HL-60 (cell line): ENCODE data around the gene PROM2.

Experiments used
- DNase-seq, 2 experiments: peaks; one replicate each; pipeline ENCODE4 v3.0.0-alpha.2; 2010 to 2020; ENCODE audit warnings: low read depth in 1 of 2, low spot score in 1 of 2
- H3K27ac ChIP-seq: fragments of 250-450 bp; sonication (Bioruptor Pico); replicated peaks from 2 replicates; pipeline ENCODE4 v1.5.1; 2020; ENCODE audit warnings: mild to moderate bottlenecking, moderate library complexity
- H3K27me3 ChIP-seq: fragments of 250-450 bp; sonication (Bioruptor Pico); 2 replicates; pipeline ENCODE4 v1.5.1; 2021; ENCODE audit warnings: mild to moderate bottlenecking, moderate library complexity; ENCODE audit not compliant: insufficient read depth, poor library complexity, severe bottlenecking
- H3K4me3 ChIP-seq: replicated peaks from 2 replicates; pipeline ENCODE4 v1.5.1; 2011; ENCODE audit warnings: mild to moderate bottlenecking, control low read depth, low read length; ENCODE audit not compliant: insufficient read depth
- GABPA ChIP-seq: IDR thresholded peaks from 2 replicates; pipeline ENCODE4 v1.6.1; 2012; ENCODE audit warnings: low read depth
- POLR2AphosphoS5 ChIP-seq: IDR thresholded peaks from 2 replicates; pipeline ENCODE4 v1.6.1; 2012; ENCODE audit warnings: low read depth
- SPI1 ChIP-seq: IDR thresholded peaks from 2 replicates; pipeline ENCODE4 v1.6.1; 2012; ENCODE audit warnings: low read depth, mild to moderate bottlenecking, borderline replicate concordance
- long read RNA-seq: library from polyadenylated mRNA; unstranded; transcript quantifications from one replicate; pipeline ENCODE4 v2.0.0, GENCODE V29; 2020
- TF ChIP-seq, protein P1 (sequence below): IDR thresholded peaks from 2 replicates; pipeline ENCODE4 v1.6.1; 2012; ENCODE audit warnings: low read depth; ENCODE audit not compliant: insufficient replicate concordance
- TF ChIP-seq, protein P2 (sequence below): IDR thresholded peaks from one replicate; pipeline ENCODE4 v1.5.1; 2011; ENCODE audit warnings: low read length, control low read depth, inconsistent platforms; ENCODE audit not compliant: insufficient read depth

Gene PROM2, protein sequence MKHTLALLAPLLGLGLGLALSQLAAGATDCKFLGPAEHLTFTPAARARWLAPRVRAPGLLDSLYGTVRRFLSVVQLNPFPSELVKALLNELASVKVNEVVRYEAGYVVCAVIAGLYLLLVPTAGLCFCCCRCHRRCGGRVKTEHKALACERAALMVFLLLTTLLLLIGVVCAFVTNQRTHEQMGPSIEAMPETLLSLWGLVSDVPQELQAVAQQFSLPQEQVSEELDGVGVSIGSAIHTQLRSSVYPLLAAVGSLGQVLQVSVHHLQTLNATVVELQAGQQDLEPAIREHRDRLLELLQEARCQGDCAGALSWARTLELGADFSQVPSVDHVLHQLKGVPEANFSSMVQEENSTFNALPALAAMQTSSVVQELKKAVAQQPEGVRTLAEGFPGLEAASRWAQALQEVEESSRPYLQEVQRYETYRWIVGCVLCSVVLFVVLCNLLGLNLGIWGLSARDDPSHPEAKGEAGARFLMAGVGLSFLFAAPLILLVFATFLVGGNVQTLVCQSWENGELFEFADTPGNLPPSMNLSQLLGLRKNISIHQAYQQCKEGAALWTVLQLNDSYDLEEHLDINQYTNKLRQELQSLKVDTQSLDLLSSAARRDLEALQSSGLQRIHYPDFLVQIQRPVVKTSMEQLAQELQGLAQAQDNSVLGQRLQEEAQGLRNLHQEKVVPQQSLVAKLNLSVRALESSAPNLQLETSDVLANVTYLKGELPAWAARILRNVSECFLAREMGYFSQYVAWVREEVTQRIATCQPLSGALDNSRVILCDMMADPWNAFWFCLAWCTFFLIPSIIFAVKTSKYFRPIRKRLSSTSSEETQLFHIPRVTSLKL
- long read RNA-seq, result 0 reads

DNA sequence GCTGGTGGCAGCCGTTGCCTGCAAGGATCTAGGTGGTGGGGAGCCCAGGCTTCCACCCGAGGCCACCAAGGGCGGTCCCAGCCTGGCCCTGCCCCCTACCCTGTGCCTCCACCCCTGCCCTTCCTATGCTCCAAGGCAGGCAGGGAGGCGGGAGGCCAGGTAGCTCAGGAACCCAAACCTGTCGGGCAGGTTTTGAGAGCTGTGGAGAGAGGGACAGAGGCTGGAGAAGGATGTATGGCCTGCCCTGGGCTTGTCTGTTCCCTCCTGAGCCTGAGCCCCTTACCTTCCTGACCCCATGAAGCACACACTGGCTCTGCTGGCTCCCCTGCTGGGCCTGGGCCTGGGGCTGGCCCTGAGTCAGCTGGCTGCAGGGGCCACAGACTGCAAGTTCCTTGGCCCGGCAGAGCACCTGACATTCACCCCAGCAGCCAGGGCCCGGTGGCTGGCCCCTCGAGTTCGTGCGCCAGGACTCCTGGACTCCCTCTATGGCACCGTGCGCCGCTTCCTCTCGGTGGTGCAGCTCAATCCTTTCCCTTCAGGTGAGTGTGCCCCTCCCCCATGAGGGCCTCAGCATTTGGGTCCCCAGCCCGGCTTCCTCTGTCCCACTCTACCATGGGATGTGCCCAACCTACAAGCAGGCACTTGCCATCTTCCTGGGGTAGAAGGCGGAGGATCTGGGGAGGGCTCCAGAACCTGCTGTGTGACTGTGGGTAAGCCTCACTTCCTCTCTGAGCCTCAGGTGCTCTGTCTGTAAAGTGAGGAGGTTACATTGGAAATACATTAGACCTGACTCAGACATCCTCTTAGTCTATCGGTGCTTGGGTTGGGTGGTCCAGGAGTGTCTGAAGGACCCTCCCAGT lies at the start of gene PROM2:
Gene PROM2 (plus strand): TSS at position 159 of the 860 bp plus-strand sequence. CDS start 137 bp downstream, at position 296.
- no peak within 1 kb of the TSS for H3K4me3 ChIP-seq
- no peak within 1 kb of the TSS for H3K27ac ChIP-seq
- no peaks in the 10 kb centered on the region for H3K27me3 ChIP-seq
- no peak for DNase-seq
- no peak for TF ChIP-seq GABPA
- no peak for TF ChIP-seq SPI1
- TF ChIP-seq, protein P1, sequence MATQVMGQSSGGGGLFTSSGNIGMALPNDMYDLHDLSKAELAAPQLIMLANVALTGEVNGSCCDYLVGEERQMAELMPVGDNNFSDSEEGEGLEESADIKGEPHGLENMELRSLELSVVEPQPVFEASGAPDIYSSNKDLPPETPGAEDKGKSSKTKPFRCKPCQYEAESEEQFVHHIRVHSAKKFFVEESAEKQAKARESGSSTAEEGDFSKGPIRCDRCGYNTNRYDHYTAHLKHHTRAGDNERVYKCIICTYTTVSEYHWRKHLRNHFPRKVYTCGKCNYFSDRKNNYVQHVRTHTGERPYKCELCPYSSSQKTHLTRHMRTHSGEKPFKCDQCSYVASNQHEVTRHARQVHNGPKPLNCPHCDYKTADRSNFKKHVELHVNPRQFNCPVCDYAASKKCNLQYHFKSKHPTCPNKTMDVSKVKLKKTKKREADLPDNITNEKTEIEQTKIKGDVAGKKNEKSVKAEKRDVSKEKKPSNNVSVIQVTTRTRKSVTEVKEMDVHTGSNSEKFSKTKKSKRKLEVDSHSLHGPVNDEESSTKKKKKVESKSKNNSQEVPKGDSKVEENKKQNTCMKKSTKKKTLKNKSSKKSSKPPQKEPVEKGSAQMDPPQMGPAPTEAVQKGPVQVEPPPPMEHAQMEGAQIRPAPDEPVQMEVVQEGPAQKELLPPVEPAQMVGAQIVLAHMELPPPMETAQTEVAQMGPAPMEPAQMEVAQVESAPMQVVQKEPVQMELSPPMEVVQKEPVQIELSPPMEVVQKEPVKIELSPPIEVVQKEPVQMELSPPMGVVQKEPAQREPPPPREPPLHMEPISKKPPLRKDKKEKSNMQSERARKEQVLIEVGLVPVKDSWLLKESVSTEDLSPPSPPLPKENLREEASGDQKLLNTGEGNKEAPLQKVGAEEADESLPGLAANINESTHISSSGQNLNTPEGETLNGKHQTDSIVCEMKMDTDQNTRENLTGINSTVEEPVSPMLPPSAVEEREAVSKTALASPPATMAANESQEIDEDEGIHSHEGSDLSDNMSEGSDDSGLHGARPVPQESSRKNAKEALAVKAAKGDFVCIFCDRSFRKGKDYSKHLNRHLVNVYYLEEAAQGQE, result no peak
- TF ChIP-seq, protein P2, sequence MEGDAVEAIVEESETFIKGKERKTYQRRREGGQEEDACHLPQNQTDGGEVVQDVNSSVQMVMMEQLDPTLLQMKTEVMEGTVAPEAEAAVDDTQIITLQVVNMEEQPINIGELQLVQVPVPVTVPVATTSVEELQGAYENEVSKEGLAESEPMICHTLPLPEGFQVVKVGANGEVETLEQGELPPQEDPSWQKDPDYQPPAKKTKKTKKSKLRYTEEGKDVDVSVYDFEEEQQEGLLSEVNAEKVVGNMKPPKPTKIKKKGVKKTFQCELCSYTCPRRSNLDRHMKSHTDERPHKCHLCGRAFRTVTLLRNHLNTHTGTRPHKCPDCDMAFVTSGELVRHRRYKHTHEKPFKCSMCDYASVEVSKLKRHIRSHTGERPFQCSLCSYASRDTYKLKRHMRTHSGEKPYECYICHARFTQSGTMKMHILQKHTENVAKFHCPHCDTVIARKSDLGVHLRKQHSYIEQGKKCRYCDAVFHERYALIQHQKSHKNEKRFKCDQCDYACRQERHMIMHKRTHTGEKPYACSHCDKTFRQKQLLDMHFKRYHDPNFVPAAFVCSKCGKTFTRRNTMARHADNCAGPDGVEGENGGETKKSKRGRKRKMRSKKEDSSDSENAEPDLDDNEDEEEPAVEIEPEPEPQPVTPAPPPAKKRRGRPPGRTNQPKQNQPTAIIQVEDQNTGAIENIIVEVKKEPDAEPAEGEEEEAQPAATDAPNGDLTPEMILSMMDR, result no peak
- no peak for TF ChIP-seq POLR2AphosphoS5

DNA sequence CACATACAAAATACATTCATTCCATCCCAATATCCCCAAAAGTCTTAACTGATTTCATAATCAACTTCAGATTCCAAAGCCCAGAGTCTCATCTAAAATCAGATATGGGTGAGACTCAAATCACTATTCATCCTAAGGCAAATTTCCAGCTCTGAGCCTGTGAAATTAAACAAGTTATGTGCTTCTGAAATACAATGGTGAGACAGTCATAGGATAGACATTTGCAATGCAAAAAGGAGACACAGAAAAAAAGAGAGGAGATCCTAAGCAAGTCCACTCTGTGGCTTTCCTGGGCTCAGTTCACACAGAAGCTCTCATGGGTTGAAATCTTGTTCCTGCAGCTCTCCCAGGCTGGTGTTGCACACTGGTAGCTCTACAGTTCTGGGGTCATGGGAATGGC lies 48.6 kb upstream of the PROM2 start:
- no peak for DNase-seq
- Histone ChIP-seq H3K27me3 (no peaks in the 10 kb centered on the region), H3K27ac (no peak overlapping the region), H3K4me3 (no peak overlapping the region)
- TF ChIP-seq, protein P1, result no peak
- TF ChIP-seq GABPA (no peak), SPI1 (no peak), POLR2AphosphoS5 (no peak)
- TF ChIP-seq, protein P2, result no peak

DNA sequence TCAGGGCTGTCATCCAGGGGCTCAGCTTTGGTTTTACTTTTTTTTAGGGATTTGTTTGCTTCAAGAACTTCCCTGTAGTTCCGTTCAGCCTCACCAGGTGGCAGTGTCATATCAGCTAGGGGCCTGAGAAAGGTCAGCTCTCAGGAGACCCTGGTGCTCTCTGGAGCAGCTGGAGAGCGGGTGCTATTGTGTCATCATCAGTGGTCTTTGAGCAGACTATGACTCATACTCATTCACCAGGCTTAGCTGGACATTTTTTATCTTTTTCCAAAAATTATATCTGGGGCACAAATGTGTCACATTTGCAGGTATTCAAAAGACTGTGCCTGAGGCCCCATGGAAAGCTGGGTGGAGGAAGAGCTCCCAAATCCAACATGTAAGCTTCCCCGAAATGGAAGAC lies 42.5 kb upstream of the PROM2 start:
- Histone ChIP-seq H3K27ac (no peak overlapping the region), H3K27me3 (no peaks in the 10 kb centered on the region), H3K4me3 (no peak overlapping the region)
- TF ChIP-seq, protein P1, result no peak
- TF ChIP-seq, protein P2, result peak; percentile 45
- DNase-seq, result peak in 1 of 2 experiments; percentile 57
